Mesenchymal stem cell (in vitro differentiated cells and primary cell): Measurements from ENCODE around the gene CCDC92.
A peak's percentile ranks its signal among the peaks of the same experiment; 100 is the strongest.
"Not testable (repeated sequence)": the region's sequence is repeated elsewhere in the genome, so short reads cannot be mapped to it uniquely, and the experiment has no call there.

Experiments
- DNase-seq: peaks from one replicate; pipeline ENCODE4 v3.0.0-alpha.2; 2013
- H2AFZ ChIP-seq: one replicate; pipeline ENCODE4 v1.6.1; 2013; ENCODE audit warnings: low read depth, mild to moderate bottlenecking, control low read depth, inconsistent platforms, low read length, moderate library complexity
- H2AK5ac ChIP-seq: 2 replicates; pipeline ENCODE4 v1.6.1; 2013; ENCODE audit warnings: low read length, moderate library complexity, mild to moderate bottlenecking, inconsistent platforms; ENCODE audit not compliant: severe bottlenecking
- H2BK120ac ChIP-seq: one replicate; pipeline ENCODE4 v1.6.1; 2013; ENCODE audit warnings: low read depth, mild to moderate bottlenecking, inconsistent platforms, low read length, moderate library complexity
- H2BK12ac ChIP-seq, 2 experiments: one replicate each; pipeline ENCODE4 v1.6.1; 2013; ENCODE audit warnings: inconsistent platforms in 2 of 2, low read length in 2 of 2, mild to moderate bottlenecking in 2 of 2, moderate library complexity in 2 of 2, control low read depth in 1 of 2
- H2BK15ac ChIP-seq: one replicate; pipeline ENCODE4 v1.6.1; 2013; ENCODE audit warnings: mild to moderate bottlenecking, low read depth, inconsistent platforms; ENCODE audit not compliant: poor library complexity, severe bottlenecking
- H2BK5ac ChIP-seq: 2 replicates; pipeline ENCODE4 v1.6.1; 2013; ENCODE audit warnings: low read depth, mild to moderate bottlenecking, low read length, control low read depth, inconsistent platforms; ENCODE audit not compliant: poor library complexity, severe bottlenecking
- H3K14ac ChIP-seq, 2 experiments: one replicate each; pipeline ENCODE4 v1.6.1; 2013; ENCODE audit warnings: inconsistent platforms in 2 of 2, low read length in 2 of 2, control low read depth in 1 of 2, mild to moderate bottlenecking in 1 of 2, moderate library complexity in 1 of 2
- H3K18ac ChIP-seq, 2 experiments: one replicate each; pipeline ENCODE4 v1.6.1; 2013; ENCODE audit warnings: inconsistent platforms in 2 of 2, low read length in 2 of 2, control low read depth in 1 of 2, low read depth in 1 of 2, mild to moderate bottlenecking in 1 of 2
- H3K23ac ChIP-seq, 2 experiments: one replicate each; pipeline ENCODE4 v1.6.1; 2013; ENCODE audit warnings: inconsistent platforms in 2 of 2, low read length in 2 of 2, mild to moderate bottlenecking in 2 of 2, moderate library complexity in 2 of 2, control low read depth in 1 of 2
- H3K27ac ChIP-seq: 2 replicates; pipeline ENCODE4 v1.5.1; 2013; ENCODE audit warnings: mild to moderate bottlenecking, moderate library complexity, low read length, control low read depth, inconsistent platforms; ENCODE audit not compliant: poor library complexity, severe bottlenecking
- H3K27me3 ChIP-seq, 2 experiments: 2 replicates each; pipeline versions ENCODE4 v1.6.1 to v1.7.0; 2013; ENCODE audit warnings: low read length in 2 of 2, mild to moderate bottlenecking in 2 of 2, moderate library complexity in 2 of 2, control low read depth in 1 of 2, inconsistent platforms in 1 of 2; ENCODE audit not compliant: control insufficient read depth in 1 of 2, insufficient read depth in 1 of 2
- H3K36me3 ChIP-seq, 2 experiments: 2 replicates each; pipeline versions ENCODE4 v1.6.1 to v1.7.0; 2013; ENCODE audit warnings: low read length in 2 of 2, control low read depth in 1 of 2, inconsistent platforms in 1 of 2, low read depth in 1 of 2, mild to moderate bottlenecking in 1 of 2; ENCODE audit not compliant: insufficient read depth in 2 of 2, control insufficient read depth in 1 of 2
- H3K4ac ChIP-seq, 2 experiments: one replicate each; pipeline ENCODE4 v1.6.1; 2013; ENCODE audit warnings: inconsistent platforms in 2 of 2, low read length in 2 of 2, mild to moderate bottlenecking in 2 of 2, moderate library complexity in 2 of 2, control low read depth in 1 of 2, low read depth in 1 of 2
- H3K4me1 ChIP-seq: 2 replicates; pipeline ENCODE4 v1.6.1; 2013; ENCODE audit warnings: low read depth, low read length, control low read depth; ENCODE audit not compliant: control insufficient read depth, insufficient read depth
- H3K4me2 ChIP-seq: 2 replicates; pipeline ENCODE4 v1.6.1; 2013; ENCODE audit warnings: low read length, mild to moderate bottlenecking, inconsistent platforms; ENCODE audit not compliant: poor library complexity, severe bottlenecking
- H3K4me3 ChIP-seq, 2 experiments: 2 replicates each; pipeline versions ENCODE4 v1.5.1 to v1.7.0; 2013; ENCODE audit warnings: low read length in 2 of 2, mild to moderate bottlenecking in 2 of 2, control low read depth in 1 of 2, low read depth in 1 of 2; ENCODE audit not compliant: insufficient read depth in 1 of 2
- H3K79me1 ChIP-seq: replicated peaks from 2 replicates; pipeline ENCODE4 v1.6.1; 2013; ENCODE audit warnings: mild to moderate bottlenecking, control low read depth, low read length, inconsistent platforms; ENCODE audit not compliant: poor library complexity, severe bottlenecking
- H3K9ac ChIP-seq: 2 replicates; pipeline ENCODE4 v1.7.0; 2013; ENCODE audit warnings: mild to moderate bottlenecking, low read length, moderate library complexity
- H3K9me3 ChIP-seq: 2 replicates; pipeline ENCODE4 v1.7.0; 2013; ENCODE audit warnings: mild to moderate bottlenecking, low read length; ENCODE audit not compliant: control insufficient read depth
- H4K8ac ChIP-seq: one replicate; pipeline ENCODE4 v1.6.1; 2013; ENCODE audit warnings: inconsistent platforms, mild to moderate bottlenecking, low read length, moderate library complexity
- H4K91ac ChIP-seq: one replicate; pipeline ENCODE4 v1.6.1; 2013; ENCODE audit warnings: mild to moderate bottlenecking, low read length, inconsistent platforms
- WGBS: methylation state at CpG from one replicate; pipeline ENCODE4 v1.1.7; 2013; ENCODE audit warnings: mixed read lengths; 5-methylcytosine and 5-hydroxymethylcytosine counted together

The CCDC92 gene

DNA sequence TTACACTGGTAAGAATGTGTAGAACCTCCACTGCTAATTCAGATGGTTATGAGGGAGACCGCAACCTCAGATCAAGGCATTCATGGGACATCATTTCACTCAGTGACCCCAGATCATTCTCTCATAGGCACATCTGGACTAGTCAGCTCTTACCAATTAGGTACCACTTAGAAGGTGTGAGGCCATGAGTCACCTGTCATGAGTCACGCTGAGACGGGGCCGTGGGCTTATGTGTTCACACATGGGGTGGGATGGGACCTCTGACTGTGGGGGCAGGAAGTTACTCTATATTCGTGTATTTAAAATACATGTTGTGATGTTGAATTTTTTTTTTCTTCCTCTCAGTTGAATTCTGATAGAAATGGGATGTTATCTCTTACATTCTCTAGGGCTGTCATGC is 55.9 kb downstream of the CCDC92 start:
- no peak overlapping the region for H2AFZ ChIP-seq
- peaks cover 1% of the 10 kb centered on the region for H3K4me1 ChIP-seq
- no peak overlapping the region for H2BK15ac ChIP-seq
- no peak overlapping the region for H3K9ac ChIP-seq
- no peaks in the 10 kb centered on the region for H3K36me3 ChIP-seq
- no peak overlapping the region for H3K27ac ChIP-seq
- H3K9me3 ChIP-seq: no peaks in the 10 kb centered on the region
- no peak overlapping the region for H2BK5ac ChIP-seq
- H3K14ac ChIP-seq: no peak overlapping the region
- H3K4ac ChIP-seq: no peak overlapping the region
- H4K8ac ChIP-seq: no peak overlapping the region
- H2BK120ac ChIP-seq: no peak overlapping the region
- H4K91ac ChIP-seq: no peak overlapping the region
- H3K23ac ChIP-seq: no peak overlapping the region
- no peak overlapping the region for H3K18ac ChIP-seq
- peaks cover 28 to 33% of the 10 kb centered on the region in 2 experiments for H3K27me3 ChIP-seq
- no peak overlapping the region for H3K4me2 ChIP-seq
- 57% methylated on average over 5 of the region's 5 CpGs for WGBS
- no peaks in the 10 kb centered on the region for H3K79me1 ChIP-seq
- H2AK5ac ChIP-seq: no peak overlapping the region
- no peak overlapping the region for H3K4me3 ChIP-seq
- no peak overlapping the region for H2BK12ac ChIP-seq
- DNase-seq: no peak

DNA sequence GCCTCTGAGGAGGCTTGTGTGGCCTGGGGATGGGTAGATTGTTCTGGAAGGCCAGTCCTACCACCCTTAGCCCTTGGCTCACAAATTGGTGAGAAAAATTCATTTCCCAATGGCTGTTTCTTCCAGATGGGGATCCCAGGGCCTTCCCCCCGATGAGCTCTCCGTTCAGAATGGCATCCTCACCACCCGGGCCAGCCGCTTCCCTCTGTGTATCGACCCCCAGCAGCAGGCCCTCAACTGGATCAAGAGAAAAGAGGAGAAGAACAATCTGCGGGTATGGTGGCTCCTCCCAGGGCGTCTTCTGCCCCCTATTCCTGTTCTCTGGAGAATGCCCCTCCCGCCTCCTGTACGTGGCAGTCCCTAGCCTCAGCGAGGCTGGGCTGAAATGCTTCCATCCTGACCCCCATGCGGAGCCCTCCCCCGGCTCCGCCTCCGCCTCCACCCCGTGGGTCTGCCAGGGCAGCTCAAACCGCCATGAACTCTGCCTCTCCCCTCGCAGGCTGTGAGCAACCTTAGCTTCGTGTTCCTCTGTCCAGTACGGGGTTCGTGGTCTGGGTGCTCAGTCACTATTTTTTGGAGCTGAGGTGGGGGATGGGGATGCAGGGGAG is 57.8 kb downstream of the CCDC92 start:
- Histone ChIP-seq H3K23ac (no peak overlapping the region), H2BK5ac (no peak overlapping the region), H3K36me3 (no peaks in the 10 kb centered on the region), H4K8ac (no peak overlapping the region), H3K27me3 (peaks cover 28 to 31% of the 10 kb centered on the region in 2 experiments), H3K27ac (no peak overlapping the region), H2BK120ac (no peak overlapping the region), H4K91ac (no peak overlapping the region), H2BK12ac (no peak overlapping the region), H3K4me3 (no peak overlapping the region), H3K4me1 (peaks cover 1% of the 10 kb centered on the region), H3K9ac (no peak overlapping the region), H3K4me2 (no peak overlapping the region), H3K14ac (no peak overlapping the region), H3K18ac (no peak overlapping the region), H2AK5ac (no peak overlapping the region), H3K4ac (no peak overlapping the region), H2AFZ (no peak overlapping the region), H3K9me3 (no peaks in the 10 kb centered on the region), H3K79me1 (no peaks in the 10 kb centered on the region), H2BK15ac (no peak overlapping the region)
- no peak for DNase-seq
- WGBS: 89% methylated on average over 17 of the region's 20 CpGs

DNA sequence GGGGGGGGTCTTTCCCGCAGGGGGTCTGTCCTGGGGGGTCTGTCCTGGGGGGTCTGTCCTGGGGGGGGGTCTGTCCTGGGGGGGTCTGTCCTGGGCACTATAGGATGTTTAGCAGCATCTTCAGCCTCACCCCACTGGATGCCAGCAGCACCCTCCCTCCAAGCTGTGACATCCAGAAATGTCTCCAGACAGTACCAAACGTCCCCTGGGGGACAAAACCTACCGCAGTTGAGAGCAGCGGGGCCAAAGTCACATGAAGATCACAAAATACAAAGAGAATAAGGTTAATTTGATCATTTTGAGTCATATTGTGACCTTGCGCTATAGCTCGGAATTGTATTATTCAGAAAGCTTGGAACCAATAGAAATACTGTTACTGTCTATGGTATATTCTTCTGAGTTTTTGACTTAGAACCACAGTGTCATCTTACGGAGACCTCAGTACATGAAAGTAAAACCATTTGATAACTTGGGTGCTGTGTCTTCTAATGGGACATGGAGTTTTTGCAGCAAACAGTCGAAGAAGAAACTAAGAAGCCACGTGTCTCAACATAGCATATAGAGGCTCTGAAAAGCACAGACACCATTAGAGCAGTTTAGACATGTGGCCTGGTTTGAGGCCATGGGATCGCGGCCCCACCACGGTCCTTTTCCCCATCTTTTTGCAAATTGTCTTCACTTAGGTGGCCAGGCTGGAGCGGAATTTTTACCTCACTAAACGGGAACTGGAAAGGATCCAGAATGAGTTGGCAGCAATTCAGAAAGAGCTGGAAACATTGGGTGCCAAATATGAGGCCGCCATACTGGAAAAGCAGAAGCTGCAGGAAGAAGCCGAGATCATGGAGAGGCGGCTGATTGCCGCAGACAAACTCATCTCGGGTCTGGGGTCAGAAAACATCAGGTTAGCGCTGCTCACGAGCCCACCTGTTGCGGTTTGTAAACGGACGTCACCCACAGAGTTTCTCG is 59.9 kb downstream of the CCDC92 start:
- H2AFZ ChIP-seq: no peak overlapping the region
- no peak overlapping the region for H3K18ac ChIP-seq
- no peak overlapping the region for H3K27ac ChIP-seq
- H4K8ac ChIP-seq: no peak overlapping the region
- no peak overlapping the region for H3K4me2 ChIP-seq
- H4K91ac ChIP-seq: no peak overlapping the region
- no peak overlapping the region for H3K14ac ChIP-seq
- no peak overlapping the region for H2AK5ac ChIP-seq
- H3K9ac ChIP-seq: no peak overlapping the region
- peaks cover 23 to 30% of the 10 kb centered on the region in 2 experiments for H3K27me3 ChIP-seq
- H3K79me1 ChIP-seq: no peaks in the 10 kb centered on the region
- H2BK15ac ChIP-seq: no peak overlapping the region
- H3K36me3 ChIP-seq: peaks cover 0 to 3% of the 10 kb centered on the region in 2 experiments
- DNase-seq: peak; percentile 22
- no peaks in the 10 kb centered on the region for H3K9me3 ChIP-seq
- WGBS: 92% methylated on average over 24 of the region's 25 CpGs
- no peak overlapping the region for H2BK12ac ChIP-seq
- H3K4ac ChIP-seq: no peak overlapping the region
- H3K23ac ChIP-seq: no peak overlapping the region
- no peak overlapping the region for H2BK120ac ChIP-seq
- H3K4me1 ChIP-seq: peaks cover 1% of the 10 kb centered on the region
- H2BK5ac ChIP-seq: no peak overlapping the region
- H3K4me3 ChIP-seq: no peak overlapping the region

DNA sequence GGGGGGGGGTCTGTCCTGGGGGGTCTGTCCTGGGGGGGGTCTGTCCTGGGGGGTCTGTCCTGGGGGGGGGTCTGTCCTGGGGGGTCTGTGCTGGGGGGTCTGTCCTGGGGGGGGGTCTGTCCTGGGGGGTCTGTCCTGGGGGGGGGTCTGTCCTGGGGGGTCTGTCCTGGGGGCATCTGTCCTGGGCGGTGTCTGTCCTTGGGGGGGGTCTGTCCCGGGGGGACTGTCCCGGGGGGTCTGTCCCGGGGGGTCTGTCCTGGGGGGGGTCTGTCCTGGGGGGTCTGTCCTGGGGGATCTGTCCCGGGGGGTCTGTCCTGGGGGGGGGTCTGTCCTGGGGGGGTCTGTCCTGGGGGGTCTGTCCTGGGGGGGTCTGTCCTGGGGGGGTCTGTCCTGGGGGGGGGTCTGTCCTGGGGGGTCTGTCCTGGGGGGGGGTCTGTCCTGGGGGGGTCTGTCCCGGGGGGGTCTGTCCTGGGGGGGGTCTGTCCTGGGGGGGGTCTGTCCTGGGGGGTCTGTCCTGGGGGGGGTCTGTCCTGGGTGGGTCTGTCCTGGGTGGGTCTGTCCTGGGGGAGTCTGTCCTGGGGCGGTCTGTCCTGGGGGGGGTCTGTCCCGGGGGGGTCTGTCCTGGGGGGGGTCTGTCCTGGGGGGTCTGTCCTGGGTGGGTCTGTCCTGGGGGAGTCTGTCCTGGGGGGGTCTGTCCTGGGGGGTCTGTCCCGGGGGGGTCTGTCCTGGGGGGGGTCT is 60.8 kb downstream of the CCDC92 start:
- not testable (repeated sequence) for H3K4me1 ChIP-seq, H3K14ac ChIP-seq, H2BK120ac ChIP-seq, H3K9me3 ChIP-seq, H2BK12ac ChIP-seq, H2BK5ac ChIP-seq, H3K9ac ChIP-seq, DNase-seq, H4K91ac ChIP-seq, H2AFZ ChIP-seq, H2BK15ac ChIP-seq, H3K4ac ChIP-seq, H3K4me2 ChIP-seq, H2AK5ac ChIP-seq, H3K4me3 ChIP-seq, H3K79me1 ChIP-seq, H3K27ac ChIP-seq, H4K8ac ChIP-seq, H3K18ac ChIP-seq, H3K23ac ChIP-seq, H3K36me3 ChIP-seq
- peaks cover 23 to 24% of the 10 kb centered on the region in 2 experiments for H3K27me3 ChIP-seq
- WGBS: no CpG with 5 or more reads among the region's 9 CpGs
